Activated CD8-positive, alpha-beta memory T cell treated with anti-CD3 and anti-CD28 coated beads for 1 hour (primary cell): ENCODE results near the gene MALL.
"Not testable (repeated sequence)": the region's sequence is repeated elsewhere in the genome, so short reads cannot be mapped to it uniquely, and the experiment has no call there.

ENCODE experiments used
- DNase-seq, 2 donors: peaks; one replicate each; pipeline ENCODE4 v3.0.0-alpha.2; 2020; ENCODE audit warnings: low read depth in 1 of 2; ENCODE audit errors: extremely low read depth in 1 of 2

MALL gene

GRCh38 chr2:110054521-110055407 lies 60.9 kb downstream of the MALL start:
- DNase-seq, result not testable (repeated sequence)

GRCh38 chr2:110053688-110054087 lies 61.9 kb downstream of the MALL start:
- DNase-seq, result not testable (repeated sequence)

- DNase-seq, result not testable (repeated sequence)
Observed at GRCh38 chr2:110052166-110052565, 63.5 kb downstream of the MALL start.

GRCh38 chr2:110050222-110050621 lies 65.4 kb downstream of the MALL start:
- DNase-seq, result not testable (repeated sequence)

- DNase-seq, result not testable (repeated sequence)
Observed at GRCh38 chr2:110049769-110050168, 65.9 kb downstream of the MALL start.

GRCh38 chr2:110048255-110049197 lies 67.1 kb downstream of the MALL start:
- DNase-seq, result not testable (repeated sequence)

GRCh38 chr2:110047225-110047624 lies 68.4 kb downstream of the MALL start:
- not testable (repeated sequence) for DNase-seq

- not testable (repeated sequence) for DNase-seq
Observed at GRCh38 chr2:110041941-110042660, 73.5 kb downstream of the MALL start.

GRCh38 chr2:110037336-110037735 lies 78.3 kb downstream of the MALL start:
- DNase-seq, result not testable (repeated sequence)

- DNase-seq, result not testable (repeated sequence)
Observed at GRCh38 chr2:110035384-110035783, 80.2 kb downstream of the MALL start.

- not testable (repeated sequence) for DNase-seq
Observed at GRCh38 chr2:110034935-110035334, 80.7 kb downstream of the MALL start.
